ENCODE data around the gene SLC26A6.

GRCh38 chr3:48625600-48625999 lies 9.7 kb downstream of the SLC26A6 start:
- TF ChIP-seq POLR2AphosphoS5 (IDR thresholded peaks at IDR 0.05; ENCODE audit: borderline replicate concordance, low read depth, low read length) = no peak
- no peak for TF ChIP-seq EZH2 (IDR thresholded peaks at IDR 0.05)
- TF ChIP-seq FOXP2 (optimal IDR thresholded peaks at IDR 0.05; ENCODE audit: control extremely low read depth, extremely low read length, insufficient read depth) = no peak
